Astrocyte (in vitro differentiated cells and primary cell): ENCODE measurements around the gene TMEM123. TPM values are rescaled to one million over a fixed set of nuclear protein-coding genes. Genes with fewer than 3 reads are reported as not detected.

Source experiments
- DNase-seq: peaks from one replicate; pipeline ENCODE4 v3.0.0-alpha.2; 2010; ENCODE audit warnings: low read depth
- FAIRE-seq: peaks from 2 replicates; lab custom pipeline; 2011; peaks lifted over from hg19 to GRCh38; lab: Jason Lieb, UNC
- H2AFZ ChIP-seq: 2 replicates; pipeline ENCODE4 v1.6.0; 2012; ENCODE audit warnings: low read depth, low read length, inconsistent platforms
- H3K27ac ChIP-seq: 2 replicates; pipeline ENCODE4 v1.5.1; 2011; ENCODE audit warnings: low read depth, low read length, inconsistent platforms
- H3K27me3 ChIP-seq: 2 replicates; pipeline ENCODE4 v1.6.0; 2011; ENCODE audit warnings: low read length, inconsistent platforms; ENCODE audit not compliant: insufficient read depth
- H3K36me3 ChIP-seq: 2 replicates; pipeline ENCODE4 v1.5.1; 2011; ENCODE audit warnings: low read length, inconsistent platforms; ENCODE audit not compliant: insufficient read depth
- H3K4me1 ChIP-seq: 2 replicates; pipeline ENCODE4 v1.5.1; 2011; ENCODE audit warnings: low read length, inconsistent platforms; ENCODE audit not compliant: insufficient read depth
- H3K4me2 ChIP-seq: 2 replicates; pipeline ENCODE4 v1.6.0; 2012; ENCODE audit warnings: low read length, inconsistent platforms
- H3K4me3 ChIP-seq: 2 replicates; pipeline ENCODE4 v1.5.1; 2011; ENCODE audit warnings: low read depth, mild to moderate bottlenecking, low read length, inconsistent platforms; ENCODE audit not compliant: insufficient read depth
- H3K79me2 ChIP-seq: 2 replicates; pipeline ENCODE4 v1.6.0; 2012; ENCODE audit warnings: mild to moderate bottlenecking, low read length, inconsistent platforms; ENCODE audit not compliant: insufficient read depth
- H3K9ac ChIP-seq: 2 replicates; pipeline ENCODE4 v1.6.0; 2012; ENCODE audit warnings: mild to moderate bottlenecking, low read length, inconsistent platforms
- H3K9me3 ChIP-seq: 2 replicates; pipeline ENCODE4 v1.5.1; 2012; ENCODE audit warnings: low read depth, mild to moderate bottlenecking, low read length, inconsistent platforms; ENCODE audit not compliant: insufficient read depth
- H4K20me1 ChIP-seq: 2 replicates; pipeline ENCODE4 v1.6.0; 2012; ENCODE audit warnings: low read length, inconsistent platforms; ENCODE audit not compliant: insufficient read depth
- H3K27ac Mint-ChIP-seq: one replicate; pipeline ENCODE4 v1.8.0; 2021; ENCODE audit warnings: mild to moderate bottlenecking, mixed read lengths; ENCODE audit not compliant: unreplicated experiment
- H3K27me3 Mint-ChIP-seq: one replicate; pipeline ENCODE4 v1.8.0; 2021; ENCODE audit warnings: low read depth, mixed read lengths; ENCODE audit not compliant: unreplicated experiment
- H3K36me3 Mint-ChIP-seq: one replicate; pipeline ENCODE4 v1.8.0; 2021; ENCODE audit warnings: low read depth, mixed read lengths; ENCODE audit not compliant: unreplicated experiment
- H3K4me1 Mint-ChIP-seq: one replicate; pipeline ENCODE4 v1.8.0; 2021; ENCODE audit warnings: low read depth, mixed read lengths; ENCODE audit not compliant: unreplicated experiment
- H3K4me3 Mint-ChIP-seq: one replicate; pipeline ENCODE4 v1.8.0; 2021; ENCODE audit warnings: mild to moderate bottlenecking, moderate library complexity, mixed read lengths; ENCODE audit not compliant: unreplicated experiment
- H3K9me3 Mint-ChIP-seq: one replicate; pipeline ENCODE4 v1.8.0; 2021; ENCODE audit warnings: mild to moderate bottlenecking, mixed read lengths; ENCODE audit not compliant: unreplicated experiment
- EZH2 ChIP-seq: IDR thresholded peaks from 2 replicates; pipeline ENCODE4 v1.6.1; 2012; ENCODE audit warnings: mild to moderate bottlenecking, low read length, inconsistent platforms; ENCODE audit not compliant: insufficient read depth
- total RNA-seq: library from RNA; stranded (reverse); gene quantifications from 2 replicates; pipeline ENCODE4 v1.2.1, GENCODE V29; 2021
- TF ChIP-seq, protein P1 (sequence below): IDR thresholded peaks from 2 replicates; pipeline ENCODE4 v1.5.1; 2011; ENCODE audit warnings: low read depth, mild to moderate bottlenecking, inconsistent platforms, low read length, moderate library complexity; ENCODE audit not compliant: insufficient read depth

TMEM123 gene
- total RNA-seq, 1 donor from 2014 or later: 234 TPM

DNA sequence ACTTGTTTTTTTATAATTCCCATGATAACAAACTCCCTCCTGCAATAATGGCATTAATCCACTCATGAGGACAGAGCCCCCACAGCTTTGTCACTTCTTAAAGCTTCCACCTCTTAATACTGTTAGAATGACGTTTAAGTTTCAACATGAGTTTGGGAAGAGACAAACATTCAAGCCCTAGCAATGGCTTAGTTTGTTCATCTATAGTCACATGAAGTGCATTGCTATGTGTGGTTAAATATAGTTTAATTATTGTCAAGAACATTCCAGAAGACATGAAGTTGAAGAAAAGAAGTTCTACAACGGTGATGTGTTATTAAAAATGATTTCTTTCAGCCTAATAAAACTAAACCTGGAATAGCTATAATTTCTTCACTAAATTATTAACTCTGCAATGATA is 47.4 kb upstream of the TMEM123 start:
- H2AFZ ChIP-seq: no peak overlapping the region
- no peak overlapping the region for H3K4me3 ChIP-seq
- H3K27me3 ChIP-seq: no peaks in the 10 kb centered on the region
- H3K9ac ChIP-seq: no peak overlapping the region
- H3K27ac ChIP-seq: no peak overlapping the region
- Mint-ChIP-seq H3K4me1 (peaks cover 6% of the 10 kb centered on the region), H3K9me3 (no peaks in the 10 kb centered on the region), H3K36me3 (no peaks in the 10 kb centered on the region), H3K27ac (no peak overlapping the region), H3K27me3 (no peaks in the 10 kb centered on the region), H3K4me3 (no peak overlapping the region)
- no peaks in the 10 kb centered on the region for H3K9me3 ChIP-seq
- no peaks in the 10 kb centered on the region for H4K20me1 ChIP-seq
- no peaks in the 10 kb centered on the region for H3K4me1 ChIP-seq
- FAIRE-seq (no peak), DNase-seq (no peak)
- no peak overlapping the region for H3K4me2 ChIP-seq
- TF ChIP-seq, protein P1, sequence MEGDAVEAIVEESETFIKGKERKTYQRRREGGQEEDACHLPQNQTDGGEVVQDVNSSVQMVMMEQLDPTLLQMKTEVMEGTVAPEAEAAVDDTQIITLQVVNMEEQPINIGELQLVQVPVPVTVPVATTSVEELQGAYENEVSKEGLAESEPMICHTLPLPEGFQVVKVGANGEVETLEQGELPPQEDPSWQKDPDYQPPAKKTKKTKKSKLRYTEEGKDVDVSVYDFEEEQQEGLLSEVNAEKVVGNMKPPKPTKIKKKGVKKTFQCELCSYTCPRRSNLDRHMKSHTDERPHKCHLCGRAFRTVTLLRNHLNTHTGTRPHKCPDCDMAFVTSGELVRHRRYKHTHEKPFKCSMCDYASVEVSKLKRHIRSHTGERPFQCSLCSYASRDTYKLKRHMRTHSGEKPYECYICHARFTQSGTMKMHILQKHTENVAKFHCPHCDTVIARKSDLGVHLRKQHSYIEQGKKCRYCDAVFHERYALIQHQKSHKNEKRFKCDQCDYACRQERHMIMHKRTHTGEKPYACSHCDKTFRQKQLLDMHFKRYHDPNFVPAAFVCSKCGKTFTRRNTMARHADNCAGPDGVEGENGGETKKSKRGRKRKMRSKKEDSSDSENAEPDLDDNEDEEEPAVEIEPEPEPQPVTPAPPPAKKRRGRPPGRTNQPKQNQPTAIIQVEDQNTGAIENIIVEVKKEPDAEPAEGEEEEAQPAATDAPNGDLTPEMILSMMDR: no peak
- no peak for TF ChIP-seq EZH2
- no peaks in the 10 kb centered on the region for H3K36me3 ChIP-seq
- no peaks in the 10 kb centered on the region for H3K79me2 ChIP-seq

DNA sequence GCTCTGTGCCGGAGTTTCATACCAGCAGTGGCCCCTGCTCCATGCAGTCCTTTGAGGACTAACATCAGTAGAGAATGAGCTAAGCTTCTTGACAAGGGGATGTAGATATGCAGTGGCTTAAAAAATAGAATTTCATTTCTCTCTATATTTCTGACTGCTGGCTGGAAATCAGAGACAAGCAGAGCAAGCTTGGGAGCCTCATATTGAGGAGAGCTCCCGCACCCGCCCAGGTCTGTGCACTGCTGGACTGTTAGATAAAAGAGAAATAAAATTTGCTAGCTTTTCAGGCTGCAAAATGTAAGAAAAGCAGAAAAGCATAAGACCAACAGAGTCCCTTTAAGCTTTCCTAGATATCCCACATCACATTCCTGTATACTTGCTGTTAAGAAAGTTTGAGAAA is 46.6 kb upstream of the TMEM123 start:
- no peaks in the 10 kb centered on the region for H3K9me3 Mint-ChIP-seq
- Histone ChIP-seq H4K20me1 (no peaks in the 10 kb centered on the region), H3K4me1 (no peaks in the 10 kb centered on the region), H3K36me3 (no peaks in the 10 kb centered on the region), H3K4me3 (no peak overlapping the region), H3K9me3 (no peaks in the 10 kb centered on the region), H2AFZ (no peak overlapping the region), H3K9ac (no peak overlapping the region), H3K4me2 (no peak overlapping the region), H3K27ac (no peak overlapping the region), H3K79me2 (no peaks in the 10 kb centered on the region), H3K27me3 (no peaks in the 10 kb centered on the region)
- H3K4me3 Mint-ChIP-seq: no peak overlapping the region
- no peak overlapping the region for H3K27ac Mint-ChIP-seq
- no peaks in the 10 kb centered on the region for H3K27me3 Mint-ChIP-seq
- TF ChIP-seq, protein P1: no peak
- TF ChIP-seq EZH2: no peak
- FAIRE-seq (no peak), DNase-seq (no peak)
- H3K36me3 Mint-ChIP-seq: no peaks in the 10 kb centered on the region
- H3K4me1 Mint-ChIP-seq: peaks cover 8% of the 10 kb centered on the region

DNA sequence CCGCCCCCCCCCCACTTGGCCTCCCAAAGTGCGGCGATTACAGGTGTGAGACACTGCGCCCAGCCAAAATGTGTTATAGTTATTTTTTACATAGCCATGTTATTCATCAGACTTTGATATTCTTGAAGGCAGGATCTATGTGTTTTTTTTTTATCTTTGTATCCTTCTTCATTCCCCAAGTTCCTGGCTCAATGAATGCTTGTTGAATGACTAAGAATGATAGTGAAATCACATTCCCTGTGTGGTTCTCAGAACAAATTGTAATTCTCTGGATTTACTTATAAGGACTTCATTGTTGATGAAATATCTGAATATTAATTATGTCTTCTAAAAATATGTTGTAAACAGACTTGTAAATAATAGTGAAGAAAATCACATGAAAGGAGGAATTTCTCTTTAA is 44.5 kb upstream of the TMEM123 start:
- TF ChIP-seq, protein P1: no peak
- TF ChIP-seq EZH2: no peak
- no peak overlapping the region for H3K9ac ChIP-seq
- peaks cover 8% of the 10 kb centered on the region for H3K4me1 Mint-ChIP-seq
- DNase-seq: peak; percentile 64
- no peaks in the 10 kb centered on the region for H3K36me3 Mint-ChIP-seq
- no peak overlapping the region for H3K4me2 ChIP-seq
- H3K9me3 ChIP-seq: no peaks in the 10 kb centered on the region
- no peaks in the 10 kb centered on the region for H3K36me3 ChIP-seq
- H3K79me2 ChIP-seq: no peaks in the 10 kb centered on the region
- no peaks in the 10 kb centered on the region for H3K4me1 ChIP-seq
- H2AFZ ChIP-seq: no peak overlapping the region
- H4K20me1 ChIP-seq: no peaks in the 10 kb centered on the region
- no peaks in the 10 kb centered on the region for H3K27me3 Mint-ChIP-seq
- peak overlapping the region; percentile 20 for H3K27ac Mint-ChIP-seq
- H3K27ac ChIP-seq: no peak overlapping the region
- FAIRE-seq: no peak
- H3K9me3 Mint-ChIP-seq: no peaks in the 10 kb centered on the region
- H3K4me3 Mint-ChIP-seq: no peak overlapping the region
- no peaks in the 10 kb centered on the region for H3K27me3 ChIP-seq
- H3K4me3 ChIP-seq: no peak overlapping the region
